ENCODE data around the gene AKR1C1. TPM values are rescaled to one million over a fixed set of nuclear protein-coding genes. Genes with fewer than 3 reads are reported as not detected.

AKR1C1 gene
- total and polyA plus RNA-seq, 2 of the 13 experiments (the other 11 are each of a cell fraction or from before 2014, with no cell fraction given), result 948 to 2,238 TPM

- TF ChIP-seq RNF219 (CRISPR knock-in tag; IDR thresholded peaks at IDR 0.05) (no peak), PRPF4 (IDR thresholded peaks at IDR 0.05; ENCODE audit: low read depth, low read length, poor library complexity, severe bottlenecking) (no peak), ZNF264 (CRISPR knock-in tag; IDR thresholded peaks at IDR 0.05) (peak; percentile 40; the same call in 1 of the 2 replicates), FOXP1 (IDR thresholded peaks at IDR 0.05) (no peak), FOXP1 (CRISPR knock-in tag; IDR thresholded peaks at IDR 0.05) (peak; percentile 84), ZNF335 (CRISPR knock-in tag; IDR thresholded peaks at IDR 0.05) (no peak), MEIS1 (CRISPR knock-in tag; IDR thresholded peaks at IDR 0.05; ENCODE audit: borderline replicate concordance) (no peak), ISL2 (CRISPR knock-in tag; IDR thresholded peaks at IDR 0.05) (peak; percentile 90), BHLHE40 (IDR thresholded peaks at IDR 0.05; ENCODE audit: low read length) (no peak), FOXO4 (CRISPR knock-in tag; conservative IDR thresholded peaks at IDR 0.05) (no peak), ZUFSP (CRISPR knock-in tag; IDR thresholded peaks at IDR 0.05; ENCODE audit: borderline replicate concordance) (no peak), PPARG (CRISPR knock-in tag; conservative IDR thresholded peaks at IDR 0.05) (peak; percentile 75; the same call in 1 of the 2 replicates), PCBP1 (IDR thresholded peaks at IDR 0.05; ENCODE audit: borderline replicate concordance, low read depth, low read length) (no peak), BCL6 (CRISPR knock-in tag; IDR thresholded peaks at IDR 0.05) (peak; percentile 72), POLR2AphosphoS2 (IDR thresholded peaks at IDR 0.05; ENCODE audit: low read depth, low read length) (no peak), MAFK (conservative IDR thresholded peaks at IDR 0.05 in 1 of 2, IDR thresholded peaks at IDR 0.05 in 1 of 2; ENCODE audit: low read length in 2 of 2) (no peak), RARA (CRISPR knock-in tag; IDR thresholded peaks at IDR 0.05) (peak; percentile 66), EP300 (IDR thresholded peaks at IDR 0.05; ENCODE audit: low read depth in 2 of 2, low read length in 2 of 2) (peak in 1 of 2 experiments; percentile 97; a peak in 2 of 4 replicates), EP300 (CRISPR knock-in tag; IDR thresholded peaks at IDR 0.05; ENCODE audit: borderline replicate concordance) (no peak), ZNF276 (CRISPR knock-in tag; IDR thresholded peaks at IDR 0.05; ENCODE audit: low read depth) (no peak), SIX4 (CRISPR knock-in tag; IDR thresholded peaks at IDR 0.05) (0 out of 2 replicates have a peak, but pooled peaks have one; percentile 45), ATF6 (CRISPR knock-in tag; conservative IDR thresholded peaks at IDR 0.05) (no peak; the same call in 1 of the 2 replicates)
Measured at GRCh38 chr10:4947039-4947634, 16.1 kb upstream of the AKR1C1 start (continued).

Data from HepG2 (cell line).